GM18951 (cell line): Measurements from ENCODE around the gene BFAR.
"Not testable (repeated sequence)": the region's sequence is repeated elsewhere in the genome, so short reads cannot be mapped to it uniquely, and the experiment has no call there.

Source experiments
- POLR2A ChIP-seq: IDR thresholded peaks from 4 replicates; pipeline ENCODE4 v1.6.1; 2011; ENCODE audit warnings: mild to moderate bottlenecking; ENCODE audit not compliant: insufficient read length, insufficient read depth; ENCODE audit errors: extremely low read depth
- in situ Hi-C: fragments of 300-500 bp; cut with MboI; formaldehyde crosslinking; loops from one replicate; pipeline ENCODE4 v1.12.0; 2022; ENCODE audit warnings: low sequenced_read_pairs, mixed read lengths, inconsistent platforms; ENCODE audit not compliant: unreplicated experiment

Gene BFAR

GRCh38 chr16:14652726-14653125 is 20.0 kb downstream of the BFAR start:
- in situ Hi-C loops: no loop called here
- TF ChIP-seq POLR2A: no peak

- in situ Hi-C loops: no loop called here
- peak; percentile 27 for TF ChIP-seq POLR2A
Observed at GRCh38 chr16:14658063-14658462, 25.3 kb downstream of the BFAR start.

- TF ChIP-seq POLR2A: no peak
- in situ Hi-C loops: no loop called here
Observed at GRCh38 chr16:14667347-14668266, 34.9 kb downstream of the BFAR start.

GRCh38 chr16:14668556-14669223 is 35.9 kb downstream of the BFAR start:
- no peak for TF ChIP-seq POLR2A
- in situ Hi-C loops: no loop called here

- in situ Hi-C loops: no loop called here
Observed at GRCh38 chr16:14669776-14670175, 37.0 kb downstream of the BFAR start.

GRCh38 chr16:14672403-14672971 is 39.7 kb downstream of the BFAR start:
- in situ Hi-C loops: no loop called here
- TF ChIP-seq POLR2A: no peak

More at GRCh38 chr16:14669776-14670175, 37.0 kb downstream of the BFAR start:
- no peak for TF ChIP-seq POLR2A

GRCh38 chr16:14676633-14677032 is 43.9 kb downstream of the BFAR start:
- in situ Hi-C loops: no loop called here
- no peak for TF ChIP-seq POLR2A

- no peak for TF ChIP-seq POLR2A
- in situ Hi-C loops: no loop called here
Observed at GRCh38 chr16:14677627-14678026, 44.9 kb downstream of the BFAR start.

GRCh38 chr16:14678748-14679497 is 46.2 kb downstream of the BFAR start:
- in situ Hi-C loops: no loop called here
- TF ChIP-seq POLR2A: no peak

- in situ Hi-C loops: loop anchor here (10.0 kb wide), 1 partner anchor 54 kb away; no protein-coding TSS in a partner anchor
Observed at GRCh38 chr16:14680396-14680795, 47.6 kb downstream of the BFAR start.

GRCh38 chr16:14681115-14681514 is 48.4 kb downstream of the BFAR start:
- no peak for TF ChIP-seq POLR2A
- in situ Hi-C loops: loop anchor here (10.0 kb wide), 1 partner anchor 54 kb away; no protein-coding TSS in a partner anchor

- TF ChIP-seq POLR2A: no peak
- in situ Hi-C loops: loop anchor here (10.0 kb wide), 1 partner anchor 53 kb away; no protein-coding TSS in a partner anchor
Observed at GRCh38 chr16:14682121-14682520, 49.4 kb downstream of the BFAR start.

GRCh38 chr16:14685870-14686793 is 53.4 kb downstream of the BFAR start:
- in situ Hi-C loops: loop anchor here (10.0 kb wide), 1 partner anchor 49 kb away; no protein-coding TSS in a partner anchor

GRCh38 chr16:14694129-14694528 is 61.4 kb downstream of the BFAR start, which contains the start of gene PLA2G10:
TSS of gene PLA2G10 (minus strand) at chr16:14694308. CDS start at chr16:14694229, 79 bp downstream.
- in situ Hi-C loops: not testable (repeated sequence)

- in situ Hi-C loops: not testable (repeated sequence)
Observed at GRCh38 chr16:14701859-14702258, 69.1 kb downstream of the BFAR start.

- in situ Hi-C loops: not testable (repeated sequence)
Observed at GRCh38 chr16:14702672-14703071, 69.9 kb downstream of the BFAR start.
